ELF-1 (cell line): ENCODE results near the gene PPP2R2C.

Experiments used
- DNase-seq: peaks from one replicate; pipeline ENCODE4 v3.0.0-alpha.2; 2016; ENCODE audit warnings: low read depth, low spot score

PPP2R2C gene

GRCh38 chr4:6313216-6313615 lies 159.2 kb downstream of the PPP2R2C start:
- peak; percentile 70 for DNase-seq

- no peak for DNase-seq
Observed at GRCh38 chr4:6309777-6310176, 162.6 kb downstream of the PPP2R2C start.

- peak; percentile 80 for DNase-seq
Observed at GRCh38 chr4:6308899-6309643, 163.3 kb downstream of the PPP2R2C start.

- no peak for DNase-seq
Observed at GRCh38 chr4:6307891-6308290, 164.5 kb downstream of the PPP2R2C start.

- no peak for DNase-seq
Observed at GRCh38 chr4:6307230-6307629, 165.2 kb downstream of the PPP2R2C start.

- DNase-seq, result no peak
Observed at GRCh38 chr4:6306299-6306698, 166.1 kb downstream of the PPP2R2C start.

- DNase-seq, result no peak
Observed at GRCh38 chr4:6303943-6304342, 168.5 kb downstream of the PPP2R2C start.

GRCh38 chr4:6302869-6303268 lies 169.5 kb downstream of the PPP2R2C start:
- DNase-seq, result no peak

- DNase-seq, result no peak
Observed at GRCh38 chr4:6301732-6302442, 170.5 kb downstream of the PPP2R2C start.

- DNase-seq, result no peak
Observed at GRCh38 chr4:6301051-6301731, 171.2 kb downstream of the PPP2R2C start.

- DNase-seq, result no peak
Observed at GRCh38 chr4:6300359-6300758, 172.1 kb downstream of the PPP2R2C start.

GRCh38 chr4:6299875-6300274 lies 172.5 kb downstream of the PPP2R2C start:
- no peak for DNase-seq

- DNase-seq, result no peak
Observed at GRCh38 chr4:6298852-6299251, 173.6 kb downstream of the PPP2R2C start.

- DNase-seq, result no peak
Observed at GRCh38 chr4:6298035-6298434, 174.4 kb downstream of the PPP2R2C start.

- no peak for DNase-seq
Observed at GRCh38 chr4:6297266-6297815, 175.1 kb downstream of the PPP2R2C start.

GRCh38 chr4:6296026-6296425 lies 176.4 kb downstream of the PPP2R2C start:
- DNase-seq, result no peak

GRCh38 chr4:6295495-6295894 lies 176.9 kb downstream of the PPP2R2C start:
- DNase-seq, result no peak

- DNase-seq, result no peak
Observed at GRCh38 chr4:6294705-6295421, 177.6 kb downstream of the PPP2R2C start.

GRCh38 chr4:6293661-6294060 lies 178.8 kb downstream of the PPP2R2C start:
- DNase-seq, result no peak

- no peak for DNase-seq
Observed at GRCh38 chr4:6293097-6293445, 179.3 kb downstream of the PPP2R2C start.

- DNase-seq, result no peak
Observed at GRCh38 chr4:6292376-6293096, 179.9 kb downstream of the PPP2R2C start.
